Measurements from ENCODE around the gene MAST3. TPM values are rescaled to one million over a fixed set of nuclear protein-coding genes. Genes with fewer than 3 reads are reported as not detected.
A peak's percentile ranks its signal among the peaks of the same experiment; 100 is the strongest.

MAST3 gene
- total RNA-seq, 2 donors from 2014 or later = 30.3 to 31.4 TPM

- H3K4me3 Mint-ChIP-seq = no peak overlapping the region
These were observed 74.2 kb downstream of the MAST3 start for GRCh38 chr19:18171605-18172327.

GRCh38 chr19:18172331-18173053 lies 74.9 kb downstream of the MAST3 start:
- DNase-seq (ENCODE audit: low spot score) (peak; percentile 35), ATAC-seq (no peak)
- H3K9me3 Mint-ChIP-seq = no peaks in the 10 kb centered on the region
- H3K27ac Mint-ChIP-seq = peak overlapping the region; percentile 83 to 95
- peak overlapping the region; percentile 87 for H3K4me3 Mint-ChIP-seq
- H3K27me3 Mint-ChIP-seq = no peaks in the 10 kb centered on the region
- H3K4me1 Mint-ChIP-seq (ENCODE audit: low read depth in 2 of 2) = peaks cover 25 to 33% of the 10 kb centered on the region in 2 donors
- H3K36me3 Mint-ChIP-seq = no peaks in the 10 kb centered on the region

More at GRCh38 chr19:18171605-18172327, 74.2 kb downstream of the MAST3 start:
- Mint-ChIP-seq H3K27ac (peak overlapping the region; percentile 18 to 95), H3K27me3 (no peaks in the 10 kb centered on the region), H3K36me3 (no peaks in the 10 kb centered on the region), H3K4me1 (ENCODE audit: low read depth in 2 of 2) (peaks cover 25 to 33% of the 10 kb centered on the region in 2 donors), H3K9me3 (no peaks in the 10 kb centered on the region)
- ATAC-seq = no peak
- DNase-seq (ENCODE audit: low spot score) = peak; percentile 56

- DNase-seq (ENCODE audit: low spot score) (peak; percentile 74), ATAC-seq (peak; percentile 1 to 28)
- peaks cover 25 to 31% of the 10 kb centered on the region in 2 donors for H3K4me1 Mint-ChIP-seq (ENCODE audit: low read depth in 2 of 2)
- H3K27ac Mint-ChIP-seq = peak overlapping the region; percentile 83 to 95
- no peaks in the 10 kb centered on the region for H3K9me3 Mint-ChIP-seq
- H3K4me3 Mint-ChIP-seq = peak overlapping the region; percentile 87
- no peaks in the 10 kb centered on the region for H3K36me3 Mint-ChIP-seq
- no peaks in the 10 kb centered on the region for H3K27me3 Mint-ChIP-seq
These were observed 75.5 kb downstream of the MAST3 start for GRCh38 chr19:18173054-18173571.

GRCh38 chr19:18173572-18174288 lies 76.2 kb downstream of the MAST3 start, which contains the start of gene IFI30:
Gene IFI30, plus strand, starts transcription at chr19:18173813. Its CDS starts 29 bp downstream, at chr19:18173842.
- Mint-ChIP-seq H3K27me3 (no peaks in the 10 kb centered on the region), H3K36me3 (no peaks in the 10 kb centered on the region)

GRCh38 chr19:18174983-18175382 lies 77.4 kb downstream of the MAST3 start:
- ATAC-seq (no peak), DNase-seq (ENCODE audit: low spot score) (peak; percentile 52)
- no peaks in the 10 kb centered on the region for H3K36me3 Mint-ChIP-seq
- peak overlapping the region in 1 of 2 donors; percentile 95 for H3K27ac Mint-ChIP-seq
- H3K9me3 Mint-ChIP-seq = no peaks in the 10 kb centered on the region
- peak overlapping the region; percentile 87 for H3K4me3 Mint-ChIP-seq
- no peaks in the 10 kb centered on the region for H3K27me3 Mint-ChIP-seq
- H3K4me1 Mint-ChIP-seq (ENCODE audit: low read depth in 2 of 2) = peaks cover 25 to 30% of the 10 kb centered on the region in 2 donors

More at GRCh38 chr19:18173572-18174288, 76.2 kb downstream of the MAST3 start, which contains the start of gene IFI30:
- ATAC-seq (peak; percentile 83 to 89), DNase-seq (ENCODE audit: low spot score) (peak; percentile 87)
- Mint-ChIP-seq H3K9me3 (no peaks in the 10 kb centered on the region), H3K4me3 (peak within 1 kb of the TSS; percentile 87), H3K27ac (peak within 1 kb of the TSS; percentile 83 to 95), H3K4me1 (ENCODE audit: low read depth in 2 of 2) (peaks cover 25 to 30% of the 10 kb centered on the region in 2 donors)

GRCh38 chr19:18176367-18177310 lies 79.1 kb downstream of the MAST3 start:
- DNase-seq (ENCODE audit: low spot score) = peak; percentile 49
- no peak overlapping the region for H3K4me3 Mint-ChIP-seq
- H3K9me3 Mint-ChIP-seq = no peaks in the 10 kb centered on the region
- no peaks in the 10 kb centered on the region for H3K36me3 Mint-ChIP-seq
- ATAC-seq = no peak
- peak overlapping the region in 1 of 2 donors; percentile 8 for H3K27ac Mint-ChIP-seq
- no peaks in the 10 kb centered on the region for H3K27me3 Mint-ChIP-seq
- peaks cover 22 to 27% of the 10 kb centered on the region in 2 donors for H3K4me1 Mint-ChIP-seq (ENCODE audit: low read depth in 2 of 2)

- Mint-ChIP-seq H3K4me1 (ENCODE audit: low read depth in 2 of 2) (peaks cover 3 to 7% of the 10 kb centered on the region in 2 donors), H3K36me3 (no peaks in the 10 kb centered on the region), H3K9me3 (no peaks in the 10 kb centered on the region), H3K4me3 (no peak overlapping the region), H3K27ac (no peak overlapping the region), H3K27me3 (no peaks in the 10 kb centered on the region)
- ATAC-seq (no peak), DNase-seq (ENCODE audit: low spot score) (no peak)
These were observed 82.4 kb downstream of the MAST3 start for GRCh38 chr19:18179957-18180356.

GRCh38 chr19:18183529-18183928 lies 86.0 kb downstream of the MAST3 start:
- H3K9me3 Mint-ChIP-seq = no peaks in the 10 kb centered on the region
- no peaks in the 10 kb centered on the region for H3K4me1 Mint-ChIP-seq (ENCODE audit: low read depth in 2 of 2)
- H3K27me3 Mint-ChIP-seq = no peaks in the 10 kb centered on the region

GRCh38 chr19:18185538-18185937 lies 88.0 kb downstream of the MAST3 start:
- Mint-ChIP-seq H3K4me3 (no peak overlapping the region), H3K36me3 (no peaks in the 10 kb centered on the region), H3K4me1 (ENCODE audit: low read depth in 2 of 2) (no peaks in the 10 kb centered on the region), H3K9me3 (no peaks in the 10 kb centered on the region), H3K27ac (no peak overlapping the region), H3K27me3 (no peaks in the 10 kb centered on the region)
- no peak for ATAC-seq
- DNase-seq (ENCODE audit: low spot score) = peak; percentile 18

More at GRCh38 chr19:18183529-18183928, 86.0 kb downstream of the MAST3 start:
- no peak for ATAC-seq
- no peak for DNase-seq (ENCODE audit: low spot score)
- Mint-ChIP-seq H3K4me3 (no peak overlapping the region), H3K36me3 (no peaks in the 10 kb centered on the region), H3K27ac (no peak overlapping the region)

GRCh38 chr19:18190278-18190677 lies 92.7 kb downstream of the MAST3 start:
- DNase-seq (ENCODE audit: low spot score) (no peak), ATAC-seq (no peak)
- no peaks in the 10 kb centered on the region for H3K9me3 Mint-ChIP-seq
- H3K4me1 Mint-ChIP-seq (ENCODE audit: low read depth in 2 of 2) = peaks cover 21 to 27% of the 10 kb centered on the region in 2 donors
- H3K36me3 Mint-ChIP-seq = no peaks in the 10 kb centered on the region
- H3K27me3 Mint-ChIP-seq = no peaks in the 10 kb centered on the region
- no peak overlapping the region for H3K4me3 Mint-ChIP-seq
- no peak overlapping the region for H3K27ac Mint-ChIP-seq

- peaks cover 21 to 27% of the 10 kb centered on the region in 2 donors for H3K4me1 Mint-ChIP-seq (ENCODE audit: low read depth in 2 of 2)
- peak overlapping the region; percentile 90 for H3K4me3 Mint-ChIP-seq
- no peak for DNase-seq (ENCODE audit: low spot score)
These were observed 94.1 kb downstream of the MAST3 start for GRCh38 chr19:18191640-18192062.

GRCh38 chr19:18192673-18193387 lies 95.3 kb downstream of the MAST3 start, which contains the start of gene MPV17L2:
Gene MPV17L2, plus strand, starts transcription at chr19:18193218. Its CDS starts 64 bp downstream, at chr19:18193282.
- ATAC-seq (peak; percentile 96), DNase-seq (ENCODE audit: low spot score) (peak; percentile 99)
- Mint-ChIP-seq H3K4me1 (ENCODE audit: low read depth in 2 of 2) (peaks cover 22 to 27% of the 10 kb centered on the region in 2 donors), H3K9me3 (no peaks in the 10 kb centered on the region), H3K36me3 (no peaks in the 10 kb centered on the region), H3K27me3 (no peaks in the 10 kb centered on the region), H3K4me3 (peak within 1 kb of the TSS; percentile 90), H3K27ac (peak within 1 kb of the TSS; percentile 78 to 91)

More at GRCh38 chr19:18191640-18192062, 94.1 kb downstream of the MAST3 start:
- H3K27ac Mint-ChIP-seq = peak overlapping the region; percentile 78 to 91
- no peaks in the 10 kb centered on the region for H3K36me3 Mint-ChIP-seq
- ATAC-seq = no peak
- no peaks in the 10 kb centered on the region for H3K9me3 Mint-ChIP-seq
- H3K27me3 Mint-ChIP-seq = no peaks in the 10 kb centered on the region
